CD4-positive, alpha-beta T cell treated with Interferon gamma for 1 hour (primary cell): Measurements from ENCODE around the gene KCNB1.

Experiments
- DNase-seq: peaks from one replicate; pipeline ENCODE4 v3.0.0-alpha.2; 2020

The KCNB1 gene

GRCh38 chr20:49468412-49468811, 14.1 kb downstream of the KCNB1 start:
- DNase-seq, result no peak

- no peak for DNase-seq
These were observed 16.2 kb downstream of the KCNB1 start for GRCh38 chr20:49466114-49466912.

- DNase-seq, result no peak
These were observed 17.9 kb downstream of the KCNB1 start for GRCh38 chr20:49464556-49464955.

GRCh38 chr20:49462626-49463025, 19.8 kb downstream of the KCNB1 start:
- DNase-seq, result no peak

- DNase-seq, result no peak
These were observed 20.4 kb downstream of the KCNB1 start for GRCh38 chr20:49461894-49462620.

GRCh38 chr20:49460916-49461315, 21.6 kb downstream of the KCNB1 start:
- DNase-seq, result no peak

- no peak for DNase-seq
These were observed 22.3 kb downstream of the KCNB1 start for GRCh38 chr20:49460131-49460530.

GRCh38 chr20:49459684-49460083, 22.8 kb downstream of the KCNB1 start:
- no peak for DNase-seq

- no peak for DNase-seq
These were observed 25.0 kb downstream of the KCNB1 start for GRCh38 chr20:49457444-49457843.

GRCh38 chr20:49456646-49457045, 25.8 kb downstream of the KCNB1 start:
- no peak for DNase-seq

- no peak for DNase-seq
These were observed 26.8 kb downstream of the KCNB1 start for GRCh38 chr20:49455691-49456090.

- DNase-seq, result no peak
These were observed 30.4 kb downstream of the KCNB1 start for GRCh38 chr20:49452011-49452482.

GRCh38 chr20:49450281-49450721, 32.2 kb downstream of the KCNB1 start:
- no peak for DNase-seq

GRCh38 chr20:49448917-49449316, 33.6 kb downstream of the KCNB1 start:
- no peak for DNase-seq

- DNase-seq, result no peak
These were observed 34.3 kb downstream of the KCNB1 start for GRCh38 chr20:49447946-49448809.

GRCh38 chr20:49447364-49447763, 35.1 kb downstream of the KCNB1 start:
- DNase-seq, result no peak

GRCh38 chr20:49446808-49447207, 35.7 kb downstream of the KCNB1 start:
- DNase-seq, result no peak

GRCh38 chr20:49446080-49446479, 36.4 kb downstream of the KCNB1 start:
- DNase-seq, result no peak

GRCh38 chr20:49445176-49445575, 37.3 kb downstream of the KCNB1 start:
- no peak for DNase-seq

GRCh38 chr20:49444553-49444990, 37.9 kb downstream of the KCNB1 start:
- no peak for DNase-seq

- no peak for DNase-seq
These were observed 45.4 kb downstream of the KCNB1 start for GRCh38 chr20:49437057-49437456.

GRCh38 chr20:49435639-49436038, 46.8 kb downstream of the KCNB1 start:
- no peak for DNase-seq

- no peak for DNase-seq
These were observed 49.1 kb downstream of the KCNB1 start for GRCh38 chr20:49433333-49433732.
